ENCODE data around the gene STK32B.

DNA sequence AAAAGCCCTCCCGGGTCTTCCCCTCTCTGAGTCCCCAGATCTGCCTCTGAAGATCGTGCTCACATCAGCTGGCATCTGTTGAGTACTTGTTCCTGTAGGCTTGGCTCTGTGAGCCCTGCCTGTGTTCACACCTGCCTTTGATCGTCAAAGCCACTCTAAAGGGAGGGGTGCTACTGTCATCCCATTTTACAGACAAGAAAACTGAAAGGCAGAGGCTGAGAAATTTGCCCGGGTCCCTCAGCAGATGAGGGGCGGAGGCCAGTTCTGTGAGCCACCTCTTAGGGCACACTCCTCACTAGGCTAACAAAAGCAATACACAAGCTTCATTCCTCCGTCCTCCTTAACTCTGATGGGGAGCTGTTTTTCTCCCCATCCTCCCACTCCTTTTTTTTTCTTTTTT is 32.7 kb upstream of the STK32B start:
- no peak for TF ChIP-seq FOXM1 (IDR thresholded peaks at IDR 0.05; ENCODE audit: borderline replicate concordance)
- no peak for TF ChIP-seq ZNF384 (IDR thresholded peaks at IDR 0.05)
